ENCODE results near the gene SH2D4B.

The SH2D4B gene

DNA sequence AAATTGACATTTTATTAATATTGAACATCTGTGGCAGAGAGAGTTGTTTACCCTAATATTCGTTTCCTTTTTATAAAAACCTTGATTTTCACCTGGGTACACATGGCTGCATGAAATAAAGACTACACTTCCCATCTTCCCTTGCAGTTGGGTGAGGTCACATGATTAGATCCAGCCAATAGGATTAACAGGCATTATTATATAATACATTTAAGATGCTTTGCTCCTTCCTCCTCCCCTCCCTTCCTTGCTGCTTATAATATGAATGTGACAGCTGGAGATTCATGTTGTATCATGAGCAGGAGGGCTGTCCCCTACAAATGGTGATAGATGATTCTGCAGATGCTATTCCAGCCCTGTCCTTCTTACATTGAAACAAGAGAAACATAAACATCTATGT lies 146.6 kb downstream of the SH2D4B start:
- H3K4me3 ChIP-seq (ENCODE audit: low read depth, low read length): no peak overlapping the region
- TF ChIP-seq, protein P1, sequence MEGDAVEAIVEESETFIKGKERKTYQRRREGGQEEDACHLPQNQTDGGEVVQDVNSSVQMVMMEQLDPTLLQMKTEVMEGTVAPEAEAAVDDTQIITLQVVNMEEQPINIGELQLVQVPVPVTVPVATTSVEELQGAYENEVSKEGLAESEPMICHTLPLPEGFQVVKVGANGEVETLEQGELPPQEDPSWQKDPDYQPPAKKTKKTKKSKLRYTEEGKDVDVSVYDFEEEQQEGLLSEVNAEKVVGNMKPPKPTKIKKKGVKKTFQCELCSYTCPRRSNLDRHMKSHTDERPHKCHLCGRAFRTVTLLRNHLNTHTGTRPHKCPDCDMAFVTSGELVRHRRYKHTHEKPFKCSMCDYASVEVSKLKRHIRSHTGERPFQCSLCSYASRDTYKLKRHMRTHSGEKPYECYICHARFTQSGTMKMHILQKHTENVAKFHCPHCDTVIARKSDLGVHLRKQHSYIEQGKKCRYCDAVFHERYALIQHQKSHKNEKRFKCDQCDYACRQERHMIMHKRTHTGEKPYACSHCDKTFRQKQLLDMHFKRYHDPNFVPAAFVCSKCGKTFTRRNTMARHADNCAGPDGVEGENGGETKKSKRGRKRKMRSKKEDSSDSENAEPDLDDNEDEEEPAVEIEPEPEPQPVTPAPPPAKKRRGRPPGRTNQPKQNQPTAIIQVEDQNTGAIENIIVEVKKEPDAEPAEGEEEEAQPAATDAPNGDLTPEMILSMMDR (conservative IDR thresholded peaks at IDR 0.05; ENCODE audit: low read depth, low read length): no peak
- peak; percentile 63 for DNase-seq (ENCODE audit: low read depth)

DNA sequence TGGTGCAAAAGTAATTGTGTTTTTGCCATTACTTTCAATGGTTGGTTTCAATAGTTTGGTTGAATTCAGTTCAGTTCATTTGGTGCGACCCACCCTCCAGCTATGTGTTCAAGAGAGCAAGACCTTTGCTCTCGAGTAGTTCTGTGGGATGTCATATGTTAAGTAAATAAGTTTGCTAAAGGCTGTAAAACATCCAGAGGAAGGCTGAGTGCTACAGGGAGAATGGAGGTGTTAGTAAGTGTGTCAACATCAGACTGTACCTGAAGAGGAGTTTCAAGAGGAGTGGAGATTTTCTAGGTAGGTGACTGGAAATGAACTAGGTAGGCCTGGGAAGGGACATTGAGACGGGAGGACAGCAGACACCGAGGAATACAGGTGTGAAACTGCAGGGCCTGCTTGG lies 147.7 kb downstream of the SH2D4B start:
- no peak for DNase-seq (ENCODE audit: low read depth)
- H3K4me3 ChIP-seq (ENCODE audit: low read depth, low read length): no peak overlapping the region
- TF ChIP-seq, protein P1 (conservative IDR thresholded peaks at IDR 0.05; ENCODE audit: low read depth, low read length): no peak

GRCh38 chr10:80686734-80687475 lies 149.2 kb downstream of the SH2D4B start:
- H3K4me3 ChIP-seq (ENCODE audit: low read depth, low read length): no peak overlapping the region
- DNase-seq (ENCODE audit: low read depth): no peak
- TF ChIP-seq, protein P1 (conservative IDR thresholded peaks at IDR 0.05; ENCODE audit: low read depth, low read length): no peak

DNA sequence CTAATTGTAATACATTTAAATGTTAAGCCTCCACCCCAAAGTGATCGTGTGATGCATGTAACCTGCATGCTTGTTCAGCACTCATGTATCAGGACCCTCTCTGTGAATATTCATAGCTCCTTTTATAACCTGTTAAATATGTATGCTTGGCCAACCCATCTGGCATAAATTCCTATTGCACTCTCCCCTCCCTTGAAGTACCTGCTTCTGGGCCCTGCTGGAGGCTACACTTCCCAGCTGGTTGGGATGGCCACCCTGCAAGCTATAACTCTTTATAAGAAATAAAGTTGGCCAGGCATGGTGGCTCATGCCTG lies 149.7 kb downstream of the SH2D4B start:
- no peak for DNase-seq (ENCODE audit: low read depth)
- H3K4me3 ChIP-seq (ENCODE audit: low read depth, low read length): no peak overlapping the region
- TF ChIP-seq, protein P1 (conservative IDR thresholded peaks at IDR 0.05; ENCODE audit: low read depth, low read length): no peak

DNA sequence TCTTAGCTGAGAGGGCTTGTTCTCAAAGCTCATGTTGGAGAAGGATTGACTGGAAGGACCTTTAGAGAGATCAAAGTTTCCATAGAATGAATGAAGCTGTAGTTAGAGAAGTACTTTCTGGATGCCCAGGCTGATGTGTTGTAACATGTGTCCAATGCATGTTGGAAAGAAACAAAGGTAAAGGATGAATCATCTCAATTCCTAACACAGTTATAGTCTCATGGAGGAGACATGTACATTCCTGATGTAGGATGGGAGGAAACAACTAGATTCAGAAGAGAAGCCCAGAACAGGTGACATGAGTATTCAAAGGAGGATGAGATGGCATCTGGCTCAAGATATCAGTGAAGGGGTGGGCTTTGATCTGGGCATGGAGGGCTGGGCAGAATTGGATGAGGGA lies 152.7 kb downstream of the SH2D4B start:
- no peak overlapping the region for H3K4me3 ChIP-seq (ENCODE audit: low read depth, low read length)
- TF ChIP-seq, protein P1 (conservative IDR thresholded peaks at IDR 0.05; ENCODE audit: low read depth, low read length): no peak
- no peak for DNase-seq (ENCODE audit: low read depth)

DNA sequence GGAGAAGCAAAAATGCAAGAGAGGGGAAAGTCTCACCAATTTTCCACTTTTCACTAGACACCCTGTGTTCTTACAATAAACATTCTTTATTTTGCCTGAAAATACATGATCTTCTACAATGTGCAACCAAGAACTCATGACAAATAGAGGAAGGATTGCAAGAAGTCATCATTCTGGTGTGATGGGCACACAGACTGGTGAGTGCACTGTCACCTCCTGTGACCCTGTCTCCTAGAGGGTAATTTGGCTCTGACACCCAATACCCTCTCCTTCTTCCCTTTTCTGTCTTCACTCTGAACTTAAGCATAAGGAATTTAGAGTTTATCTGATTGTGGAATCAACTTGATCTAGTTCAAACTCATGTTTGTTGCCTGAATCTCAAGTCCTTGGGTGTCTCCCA lies 153.7 kb downstream of the SH2D4B start:
- no peak overlapping the region for H3K4me3 ChIP-seq (ENCODE audit: low read depth, low read length)
- TF ChIP-seq, protein P1 (conservative IDR thresholded peaks at IDR 0.05; ENCODE audit: low read depth, low read length): no peak
- DNase-seq (ENCODE audit: low read depth): no peak

- H3K4me3 ChIP-seq (ENCODE audit: low read depth, low read length): no peak overlapping the region
- TF ChIP-seq, protein P1 (conservative IDR thresholded peaks at IDR 0.05; ENCODE audit: low read depth, low read length): no peak
- DNase-seq (ENCODE audit: low read depth): no peak
Measured at GRCh38 chr10:80693565-80693964, 155.9 kb downstream of the SH2D4B start.

All from choroid plexus epithelial cell (primary cell).